Upper lobe of left lung (tissue), 6 donors: ENCODE results near the gene IRF1. TPM values are rescaled to one million over a fixed set of nuclear protein-coding genes. Genes with fewer than 3 reads are reported as not detected.

Experiments used
- ATAC-seq, 2 donors: fragments of 200-7000 bp; cut with Tn5 transposase; one replicate each; pipeline ENCODE4 v1.9.1; 2022; ENCODE audit warnings: mild to moderate bottlenecking in 2 of 2, moderate library complexity in 2 of 2; ENCODE audit not compliant: low FRiP score in 2 of 2
- DNase-seq, 2 donors: peaks; one replicate each; pipeline ENCODE4 v3.0.0-alpha.2; 2019 to 2020
- H3K27ac ChIP-seq, 4 donors: fragments of 200-600 bp; sonication (generic); one replicate each; pipeline ENCODE4 v1.5.1; 2016 to 2019
- H3K27me3 ChIP-seq, 4 donors: fragments of 200-600 bp; sonication (generic); one replicate each; pipeline ENCODE4 v1.5.1; 2017 to 2019
- H3K36me3 ChIP-seq, 4 donors: fragments of 200-600 bp; sonication (generic); one replicate each; pipeline ENCODE4 v1.5.1; 2016 to 2019
- H3K4me1 ChIP-seq, 4 donors: fragments of 200-600 bp; sonication (generic); one replicate each; pipeline ENCODE4 v1.5.1; 2018 to 2019
- H3K4me3 ChIP-seq, 4 donors: fragments of 200-600 bp; sonication (generic); one replicate each; pipeline ENCODE4 v1.5.1; 2017 to 2019; ENCODE audit warnings: mild to moderate bottlenecking in 2 of 4, moderate library complexity in 1 of 4
- H3K9me3 ChIP-seq, 4 donors: fragments of 200-600 bp; sonication (generic); one replicate each; pipeline ENCODE4 v1.5.1; 2018 to 2019
- CTCF ChIP-seq, 6 experiments: fragments of 450-650 bp in 4 of 6; fragments of 200-600 bp in 2 of 6; sonication (generic) in 2 of 6; IDR thresholded peaks; one replicate each; pipeline ENCODE4 v1.5.1; 2016 to 2019; ENCODE audit warnings: antibody characterized with exemption in 6 of 6
- EP300 ChIP-seq, 4 donors: sonication (generic); formaldehyde crosslinking; IDR thresholded peaks; one replicate each; pipeline ENCODE4 v1.5.1; 2017; ENCODE audit warnings: antibody characterized with exemption in 4 of 4, control low read depth in 2 of 4
- POLR2A ChIP-seq, 4 donors: fragments of 450-650 bp; IDR thresholded peaks; one replicate each; pipeline ENCODE4 v1.5.1; 2016 to 2017; ENCODE audit warnings: antibody characterized with exemption in 4 of 4, mild to moderate bottlenecking in 2 of 4
- POLR2AphosphoS5 ChIP-seq, 2 donors: sonication (generic); formaldehyde crosslinking; IDR thresholded peaks; one replicate each; pipeline ENCODE4 v1.5.1; 2017; ENCODE audit warnings: antibody characterized with exemption in 2 of 2
- WGBS, 2 donors: methylation state at CpG; one replicate each; pipeline ENCODE4 v1.1.5; 2017 to 2018; 5-methylcytosine and 5-hydroxymethylcytosine counted together
- total RNA-seq, 6 donors: library from RNA; depleted of rRNA in 4 of 6; stranded (reverse); fragments of >200 nt in 4 of 6; gene quantifications; one replicate each; pipeline versions ENCODE4 v1.1.0 to v1.2.1, GENCODE V29; 2016 to 2021
- donor health status: DM: no; HTN: no; CAD: no; lungs with moderate emphysema.
- donor health status: DM: no; HTN: yes; CAD: no; lungs with severe emphysema.

Gene IRF1
- total RNA-seq, 6 donors from 2014 or later, result 42.1 to 94.3 (median 79.3) TPM

DNA sequence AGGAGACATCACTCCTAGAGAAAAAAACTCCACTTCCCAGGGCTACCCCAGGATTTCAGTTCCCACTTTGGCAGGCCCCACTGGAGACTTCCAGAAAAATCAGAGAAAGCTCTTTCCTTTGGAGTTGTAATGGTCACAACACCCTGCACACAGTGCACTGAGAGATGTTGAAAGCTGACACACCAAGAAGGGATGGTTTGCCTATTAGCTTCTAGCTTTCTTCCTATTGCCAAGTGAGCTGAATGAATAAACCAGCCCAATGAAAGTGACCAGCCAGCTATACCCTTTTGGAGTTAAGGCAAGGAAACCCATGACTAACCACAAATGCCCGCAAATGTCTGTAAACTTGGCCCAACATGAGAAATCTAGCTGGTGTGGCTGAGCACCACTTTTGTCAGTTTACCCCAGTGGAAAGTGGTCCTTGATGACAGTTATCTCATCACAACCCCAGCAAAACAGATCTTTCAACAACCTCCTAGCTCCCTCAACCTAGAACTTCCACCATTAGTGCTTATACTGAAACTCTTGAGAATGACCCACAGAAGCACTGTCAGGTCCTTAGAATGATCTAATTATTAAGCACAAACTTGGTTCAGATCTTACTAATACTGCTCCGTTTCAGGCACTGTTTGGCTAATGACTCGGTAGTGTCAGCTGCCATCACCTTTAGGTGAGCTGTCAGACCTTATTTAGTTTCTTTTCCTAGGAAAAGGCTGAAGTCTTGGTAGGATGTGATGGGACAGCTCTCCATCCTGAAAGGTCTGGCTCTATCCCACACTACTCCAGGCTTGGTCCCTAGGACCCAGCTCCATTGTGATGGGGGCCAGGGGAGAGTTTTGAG, 11.2 kb downstream of the IRF1 start:
- H3K27ac ChIP-seq, result peak overlapping the region in 2 of 4 donors; percentile 58 to 99
- 75 to 80% methylated on average over 3 of the region's 3 CpGs for WGBS, 2 donors
- no peaks in the 10 kb centered on the region for H3K9me3 ChIP-seq
- H3K4me3 ChIP-seq, result no peak overlapping the region
- peaks cover 16 to 33% (median 22%) of the 10 kb centered on the region in 4 donors for H3K36me3 ChIP-seq
- TF ChIP-seq CTCF (IDR thresholded peaks at IDR 0.05) (no peak), POLR2A (IDR thresholded peaks at IDR 0.05) (no peak), EP300 (IDR thresholded peaks at IDR 0.05) (no peak), POLR2AphosphoS5 (IDR thresholded peaks at IDR 0.05) (no peak)
- H3K4me1 ChIP-seq, result peaks cover 23 to 60% (median 39%) of the 10 kb centered on the region in 4 donors
- no peaks in the 10 kb centered on the region for H3K27me3 ChIP-seq
- ATAC-seq (no peak), DNase-seq (no peak)

DNA sequence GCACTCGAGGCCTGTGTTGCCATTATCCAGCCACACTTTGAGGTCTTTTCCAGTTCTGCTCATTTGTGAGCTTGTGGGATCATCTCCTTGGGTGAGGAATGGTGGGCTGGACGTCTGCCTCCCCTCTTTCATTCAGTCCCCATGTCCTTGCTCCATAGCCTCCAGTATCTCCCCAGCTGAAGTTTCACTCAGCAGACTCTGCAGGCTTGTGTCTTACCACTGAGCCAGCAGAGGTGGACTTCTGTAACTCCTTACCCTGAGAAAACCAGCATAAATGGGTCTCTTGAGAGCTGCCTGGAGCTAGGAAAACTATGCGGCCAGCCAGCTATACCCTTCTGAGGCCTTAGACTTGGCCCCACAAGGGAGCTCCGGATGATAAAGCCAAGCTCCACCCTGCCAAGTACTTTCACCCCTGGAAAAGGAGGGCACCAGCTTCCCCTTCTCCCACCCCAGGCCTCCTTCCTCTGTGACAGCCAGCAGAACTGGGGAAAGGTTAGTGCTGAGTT, 12.2 kb downstream of the IRF1 start:
- H3K4me1 ChIP-seq, result peaks cover 23 to 58% (median 36%) of the 10 kb centered on the region in 4 donors
- peaks cover 7 to 24% (median 13%) of the 10 kb centered on the region in 4 donors for H3K36me3 ChIP-seq
- H3K27me3 ChIP-seq, result no peaks in the 10 kb centered on the region
- TF ChIP-seq POLR2A (IDR thresholded peaks at IDR 0.05), result peak in 1 of 4 donors; percentile 3
- TF ChIP-seq POLR2AphosphoS5 (IDR thresholded peaks at IDR 0.05), result no peak
- no peak overlapping the region for H3K4me3 ChIP-seq
- DNase-seq, result no peak
- H3K27ac ChIP-seq, result peak overlapping the region; percentile 30 to 99 (median 54)
- 58 to 60% methylated on average over 4 of the region's 4 CpGs for WGBS, 2 donors
- no peaks in the 10 kb centered on the region for H3K9me3 ChIP-seq
- ATAC-seq, result peak in 1 of 2 donors; percentile 15

- WGBS, 2 donors, result 82 to 88% methylated on average over 5 to 10 of the region's 10 CpGs
- no peaks in the 10 kb centered on the region for H3K27me3 ChIP-seq
- H3K4me3 ChIP-seq, result no peak overlapping the region
- ATAC-seq (no peak), DNase-seq (peak in 1 of 2 donors; percentile 55)
- no peaks in the 10 kb centered on the region for H3K9me3 ChIP-seq
- H3K4me1 ChIP-seq, result peaks cover 19 to 59% (median 31%) of the 10 kb centered on the region in 4 donors
- peak overlapping the region in 3 of 4 donors; percentile 30 to 99 (median 58) for H3K27ac ChIP-seq
- H3K36me3 ChIP-seq, result peaks cover 1 to 19% (median 7%) of the 10 kb centered on the region in 4 donors
- peak in 1 of 4 donors; percentile 8 for TF ChIP-seq POLR2A (IDR thresholded peaks at IDR 0.05)
- no peak for TF ChIP-seq CTCF (IDR thresholded peaks at IDR 0.05)
- peak; percentile 7 to 10 for TF ChIP-seq POLR2AphosphoS5 (IDR thresholded peaks at IDR 0.05)
Measured at GRCh38 chr5:132477784-132478365, 12.7 kb downstream of the IRF1 start.

DNA sequence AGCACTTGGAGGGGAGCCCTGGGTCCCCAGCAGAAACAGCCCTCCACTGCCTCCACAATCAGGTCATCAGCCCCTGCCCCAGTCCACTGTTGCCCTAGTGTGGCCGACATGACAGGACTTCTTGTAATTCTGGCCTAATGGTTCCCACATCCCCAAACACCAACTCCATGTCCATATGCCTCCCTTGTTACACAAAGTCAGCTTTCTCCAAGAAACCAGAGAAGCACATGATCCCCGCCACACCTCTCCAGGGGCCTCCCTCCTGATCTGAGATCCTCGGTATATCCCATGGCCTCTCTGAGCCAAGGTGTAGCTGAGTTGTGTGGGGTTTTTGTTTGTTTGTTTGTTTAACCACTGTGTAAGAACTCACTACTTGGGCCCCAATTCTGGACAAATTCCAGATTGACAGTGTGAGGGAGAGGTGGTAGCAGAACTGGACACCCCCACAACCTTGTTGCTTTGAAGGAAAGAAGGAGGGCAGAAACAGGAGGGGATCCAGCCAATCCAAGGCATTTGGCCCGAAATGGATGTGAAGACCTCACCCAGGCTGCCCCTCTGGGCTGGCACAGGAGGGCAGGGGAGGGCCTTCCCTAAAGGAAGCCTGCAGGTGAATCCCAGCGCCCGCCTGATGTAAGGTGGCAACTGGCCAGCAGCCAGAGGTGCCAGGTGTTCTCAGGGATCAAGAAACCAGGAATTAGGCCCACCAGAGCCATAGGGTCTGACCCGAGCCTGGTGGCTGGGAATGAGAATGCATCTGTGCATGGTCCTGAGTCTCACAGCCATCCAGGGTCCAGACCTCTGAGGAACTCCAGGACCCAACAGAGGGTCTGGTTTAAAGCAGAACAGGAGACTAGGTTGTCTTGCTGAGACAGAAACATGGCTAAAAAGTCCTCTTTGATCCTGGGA, 13.4 kb downstream of the IRF1 start:
- TF ChIP-seq CTCF (IDR thresholded peaks at IDR 0.05) (peak in 1 of 6 experiments; percentile 35), EP300 (IDR thresholded peaks at IDR 0.05) (no peak)
- no peak overlapping the region for H3K4me3 ChIP-seq
- no peak for DNase-seq
- WGBS, 2 donors, result 88 to 94% methylated on average over 6 to 7 of the region's 7 CpGs
- peaks cover 19 to 52% (median 32%) of the 10 kb centered on the region in 4 donors for H3K4me1 ChIP-seq
- H3K36me3 ChIP-seq, result peaks cover 0 to 13% (median 4%) of the 10 kb centered on the region in 4 donors
- H3K27ac ChIP-seq, result peak overlapping the region in 3 of 4 donors; percentile 28 to 99 (median 58)
- no peaks in the 10 kb centered on the region for H3K9me3 ChIP-seq
- no peak for ATAC-seq
- H3K27me3 ChIP-seq, result no peaks in the 10 kb centered on the region
